Stimulated activated naive CD8-positive, alpha-beta T cell treated with anti-CD3 and anti-CD28 coated beads, Interleukin-15, Interleukin-2, amounts not matched to agents 100 ng/mL and 50 ng/mL, for 24 hours (primary cell): Measurements from ENCODE around the gene KNDC1.

ENCODE experiments used
- H3K27ac Mint-ChIP-seq: one replicate; pipeline ENCODE4 v1.8.0; 2021; ENCODE audit warnings: mild to moderate bottlenecking, mixed read lengths
- H3K27me3 Mint-ChIP-seq: one replicate; pipeline ENCODE4 v1.8.0; 2021; ENCODE audit warnings: mixed read lengths
- H3K36me3 Mint-ChIP-seq: one replicate; pipeline ENCODE4 v1.8.0; 2021; ENCODE audit warnings: low read depth, mixed read lengths
- H3K4me1 Mint-ChIP-seq: one replicate; pipeline ENCODE4 v1.8.0; 2021; ENCODE audit warnings: low read depth, mixed read lengths
- H3K4me3 Mint-ChIP-seq: one replicate; pipeline ENCODE4 v1.8.0; 2021; ENCODE audit warnings: mild to moderate bottlenecking, mixed read lengths
- H3K9me3 Mint-ChIP-seq: one replicate; pipeline ENCODE4 v1.8.0; 2021; ENCODE audit warnings: mixed read lengths

Gene KNDC1

DNA sequence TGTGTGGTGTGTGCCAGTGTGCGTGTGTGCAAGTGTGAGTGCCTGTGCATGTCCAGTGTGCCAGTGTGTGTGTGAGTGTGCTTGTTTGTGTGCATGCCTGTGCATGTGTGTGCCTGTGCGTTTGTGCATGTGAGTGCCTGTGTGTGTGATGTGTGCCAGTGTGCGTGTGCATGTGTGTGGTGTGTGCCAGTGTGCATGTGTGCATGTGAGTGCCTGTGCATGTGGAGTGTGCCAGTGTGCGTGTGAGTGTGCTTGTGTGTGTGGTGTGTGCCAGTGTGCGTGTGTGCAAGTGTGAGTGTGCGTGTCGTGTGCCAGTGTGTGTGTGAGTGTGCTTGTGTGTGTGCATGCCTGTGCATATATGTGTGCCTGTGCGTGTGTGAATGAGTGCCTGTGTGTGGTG is 38.5 kb upstream of the KNDC1 start:
- H3K27ac Mint-ChIP-seq: no peak overlapping the region
- no peaks in the 10 kb centered on the region for H3K9me3 Mint-ChIP-seq
- peaks cover 15% of the 10 kb centered on the region for H3K27me3 Mint-ChIP-seq
- H3K4me1 Mint-ChIP-seq: peaks cover 4% of the 10 kb centered on the region
- no peak overlapping the region for H3K4me3 Mint-ChIP-seq
- no peaks in the 10 kb centered on the region for H3K36me3 Mint-ChIP-seq

DNA sequence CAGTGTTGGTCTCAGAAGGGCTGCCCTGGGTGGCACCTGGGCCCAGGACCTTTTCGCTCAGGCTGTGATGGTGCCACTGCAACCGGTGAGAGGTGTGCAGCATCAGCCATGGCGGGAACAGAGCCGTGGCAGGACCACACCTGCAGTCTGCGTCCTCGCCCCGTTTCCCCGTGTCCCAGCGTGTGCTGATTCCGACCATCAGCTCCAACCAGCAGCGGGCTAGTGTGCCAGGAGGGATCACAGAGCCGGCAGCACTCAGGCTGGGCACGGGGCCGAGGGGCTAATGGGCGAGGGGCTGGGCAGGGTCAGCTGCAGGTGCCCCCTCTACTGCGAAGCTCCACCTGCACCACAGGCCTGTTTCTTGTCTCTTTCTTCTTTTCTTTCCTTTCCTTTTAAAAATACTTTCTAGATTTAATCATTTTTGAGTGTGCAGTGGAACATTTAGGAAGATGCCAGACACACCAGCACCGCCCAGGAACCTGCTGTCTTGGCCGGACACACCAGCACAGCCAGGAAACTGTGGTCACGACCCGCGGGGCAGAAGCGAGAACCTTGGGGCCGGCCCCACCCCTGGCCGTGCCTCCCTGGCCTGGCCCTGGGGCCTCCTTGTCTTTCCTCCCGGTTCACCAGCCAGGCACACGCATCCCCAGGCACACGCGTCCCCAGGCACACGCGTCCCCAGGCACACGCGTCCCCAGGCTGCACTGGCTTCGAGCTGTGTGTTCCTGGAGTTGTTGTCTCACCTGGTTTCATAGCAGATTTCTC is 37.7 kb upstream of the KNDC1 start:
- Mint-ChIP-seq H3K4me3 (no peak overlapping the region), H3K27ac (no peak overlapping the region), H3K4me1 (peaks cover 4% of the 10 kb centered on the region), H3K9me3 (no peaks in the 10 kb centered on the region), H3K27me3 (peaks cover 15% of the 10 kb centered on the region), H3K36me3 (no peaks in the 10 kb centered on the region)

- Mint-ChIP-seq H3K9me3 (no peaks in the 10 kb centered on the region), H3K4me3 (no peak overlapping the region), H3K27me3 (peaks cover 15% of the 10 kb centered on the region), H3K36me3 (no peaks in the 10 kb centered on the region), H3K4me1 (peaks cover 4% of the 10 kb centered on the region), H3K27ac (no peak overlapping the region)
Observed at GRCh38 chr10:133123050-133123745, 36.8 kb upstream of the KNDC1 start.

DNA sequence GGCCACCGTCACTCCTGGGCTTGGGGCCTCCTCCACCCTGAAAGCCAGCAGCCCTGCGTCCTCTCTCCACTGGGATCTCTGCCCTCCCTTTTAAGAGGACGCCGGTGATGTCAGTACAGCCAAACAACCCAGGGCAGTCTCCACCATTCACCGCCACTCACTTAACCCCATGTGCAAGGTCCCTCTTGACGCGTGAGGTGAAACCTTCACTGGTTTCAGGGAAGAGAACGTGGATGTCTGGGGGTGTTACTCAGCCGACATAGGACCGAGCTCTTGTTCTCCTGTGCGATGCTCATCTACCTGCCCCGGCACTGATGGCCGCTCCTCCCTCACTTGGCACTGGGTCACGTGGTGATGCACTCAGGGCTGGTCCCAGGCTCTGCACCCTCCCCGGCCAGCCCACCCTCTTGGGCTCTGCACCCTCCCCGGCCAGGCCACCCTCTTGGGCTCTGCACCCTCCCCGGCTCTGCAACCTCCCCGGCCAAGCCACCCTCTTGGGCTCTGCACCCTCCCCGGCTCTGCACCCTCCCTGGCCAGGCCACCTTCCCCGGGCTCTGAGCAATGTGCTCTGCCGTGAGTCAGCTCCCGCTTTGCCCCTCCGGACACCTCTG is 36.2 kb upstream of the KNDC1 start:
- Mint-ChIP-seq H3K27ac (no peak overlapping the region), H3K27me3 (peaks cover 15% of the 10 kb centered on the region), H3K4me1 (peaks cover 4% of the 10 kb centered on the region), H3K4me3 (no peak overlapping the region), H3K36me3 (no peaks in the 10 kb centered on the region), H3K9me3 (no peaks in the 10 kb centered on the region)

GRCh38 chr10:133124357-133125211 is 35.4 kb upstream of the KNDC1 start:
- no peak overlapping the region for H3K27ac Mint-ChIP-seq
- H3K27me3 Mint-ChIP-seq: peaks cover 15% of the 10 kb centered on the region
- H3K4me1 Mint-ChIP-seq: peaks cover 4% of the 10 kb centered on the region
- no peaks in the 10 kb centered on the region for H3K36me3 Mint-ChIP-seq
- H3K4me3 Mint-ChIP-seq: no peak overlapping the region
- no peaks in the 10 kb centered on the region for H3K9me3 Mint-ChIP-seq

DNA sequence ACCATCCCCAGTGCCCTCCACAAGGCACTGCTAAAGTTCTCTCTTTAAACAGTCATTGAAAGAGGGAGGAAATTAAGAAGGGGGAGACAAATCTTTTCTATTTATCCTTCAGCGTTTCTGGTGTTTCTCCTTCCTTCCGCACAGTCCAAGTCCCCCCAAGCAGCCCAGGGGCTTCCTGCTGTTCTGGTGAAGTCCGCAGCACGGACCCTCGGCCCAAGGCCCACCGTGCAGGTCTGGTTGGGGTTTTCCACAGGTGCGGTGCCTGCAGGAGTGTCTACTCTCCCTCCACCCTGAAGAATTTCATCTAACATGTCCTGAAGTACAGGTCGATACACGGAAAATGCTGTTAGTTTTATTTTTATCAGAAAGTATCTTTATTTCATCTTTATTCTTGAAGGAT is 34.1 kb upstream of the KNDC1 start:
- Mint-ChIP-seq H3K27me3 (peaks cover 15% of the 10 kb centered on the region), H3K9me3 (no peaks in the 10 kb centered on the region), H3K27ac (no peak overlapping the region), H3K4me1 (peaks cover 4% of the 10 kb centered on the region), H3K4me3 (no peak overlapping the region), H3K36me3 (no peaks in the 10 kb centered on the region)

GRCh38 chr10:133126431-133127290 is 33.4 kb upstream of the KNDC1 start:
- Mint-ChIP-seq H3K36me3 (no peaks in the 10 kb centered on the region), H3K27ac (no peak overlapping the region), H3K4me1 (peaks cover 4% of the 10 kb centered on the region), H3K4me3 (no peak overlapping the region), H3K27me3 (peaks cover 15% of the 10 kb centered on the region), H3K9me3 (no peaks in the 10 kb centered on the region)

GRCh38 chr10:133127291-133128125 is 32.5 kb upstream of the KNDC1 start:
- Mint-ChIP-seq H3K4me1 (peaks cover 4% of the 10 kb centered on the region), H3K9me3 (no peaks in the 10 kb centered on the region), H3K27me3 (peaks cover 15% of the 10 kb centered on the region), H3K4me3 (no peak overlapping the region), H3K27ac (no peak overlapping the region), H3K36me3 (no peaks in the 10 kb centered on the region)

DNA sequence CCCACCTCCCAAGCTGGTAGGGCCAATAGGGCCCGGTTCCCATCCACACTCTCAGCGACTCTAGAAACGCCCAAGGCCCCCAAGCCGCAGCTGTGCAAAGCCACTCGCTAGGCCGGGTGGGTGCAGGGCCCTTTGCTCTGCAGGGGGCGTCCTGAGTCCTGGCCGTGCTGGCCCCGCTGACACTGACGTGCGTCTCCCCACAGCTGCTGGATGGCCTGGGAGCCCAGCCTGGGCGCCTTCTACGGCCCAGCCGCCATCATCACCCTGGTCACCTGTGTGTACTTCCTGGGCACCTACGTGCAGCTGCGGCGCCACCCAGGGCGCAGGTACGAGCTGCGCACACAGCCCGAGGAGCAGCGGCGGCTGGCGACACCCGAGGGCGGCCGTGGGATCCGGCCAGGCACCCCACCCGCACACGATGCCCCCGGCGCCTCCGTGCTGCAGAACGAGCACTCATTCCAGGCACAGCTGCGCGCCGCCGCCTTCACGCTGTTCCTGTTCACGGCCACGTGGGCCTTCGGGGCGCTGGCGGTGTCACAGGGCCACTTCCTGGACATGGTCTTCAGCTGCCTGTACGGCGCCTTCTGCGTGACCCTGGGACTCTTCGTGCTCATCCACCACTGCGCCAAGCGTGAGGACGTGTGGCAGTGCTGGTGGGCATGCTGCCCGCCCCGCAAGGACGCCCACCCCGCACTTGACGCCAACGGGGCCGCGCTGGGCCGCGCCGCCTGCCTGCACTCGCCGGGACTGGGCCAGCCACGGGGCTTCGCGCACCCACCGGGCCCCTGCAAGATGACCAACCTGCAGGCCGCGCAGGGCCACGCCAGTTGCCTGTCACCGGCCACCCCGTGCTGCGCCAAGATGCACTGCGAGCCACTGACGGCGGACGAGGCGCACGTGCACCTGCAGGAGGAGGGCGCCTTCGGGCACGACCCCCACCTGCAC is 31.6 kb upstream of the KNDC1 start:
- Mint-ChIP-seq H3K4me1 (no peaks in the 10 kb centered on the region), H3K27me3 (peaks cover 9% of the 10 kb centered on the region), H3K36me3 (no peaks in the 10 kb centered on the region), H3K27ac (no peak overlapping the region), H3K9me3 (no peaks in the 10 kb centered on the region), H3K4me3 (no peak overlapping the region)

DNA sequence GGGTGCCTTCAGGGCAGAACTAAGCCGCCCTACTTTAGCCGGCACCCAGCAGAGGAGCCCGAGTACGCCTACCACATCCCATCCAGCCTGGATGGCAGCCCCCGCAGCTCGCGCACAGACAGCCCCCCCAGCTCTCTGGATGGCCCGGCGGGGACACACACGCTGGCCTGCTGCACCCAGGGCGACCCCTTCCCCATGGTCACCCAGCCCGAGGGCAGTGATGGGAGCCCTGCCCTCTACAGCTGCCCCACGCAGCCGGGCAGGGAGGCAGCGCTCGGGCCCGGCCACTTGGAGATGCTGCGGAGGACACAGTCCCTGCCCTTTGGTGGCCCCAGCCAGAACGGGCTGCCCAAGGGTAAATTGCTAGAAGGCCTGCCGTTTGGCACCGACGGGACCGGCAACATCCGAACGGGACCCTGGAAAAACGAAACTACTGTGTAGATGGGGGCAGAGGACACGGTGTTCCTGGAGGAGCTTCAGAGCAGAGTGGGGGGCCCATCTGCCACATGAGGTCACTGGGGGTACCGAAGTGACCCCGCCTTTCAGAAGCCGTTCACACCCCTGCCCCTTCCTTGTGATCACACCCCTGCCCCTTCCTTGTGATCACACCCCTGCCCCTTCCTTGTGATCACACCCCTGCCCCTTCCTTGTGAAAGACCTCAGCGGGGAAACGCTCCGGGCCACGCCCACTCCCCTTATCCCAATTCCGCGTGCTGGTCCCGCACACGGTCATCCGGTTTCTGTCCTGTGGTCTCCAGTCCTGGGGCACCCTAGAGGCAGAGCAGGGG is 30.8 kb upstream of the KNDC1 start:
- Mint-ChIP-seq H3K36me3 (no peaks in the 10 kb centered on the region), H3K27me3 (peaks cover 5% of the 10 kb centered on the region), H3K27ac (no peak overlapping the region), H3K9me3 (no peaks in the 10 kb centered on the region), H3K4me3 (no peak overlapping the region), H3K4me1 (no peaks in the 10 kb centered on the region)

GRCh38 chr10:133129859-133130495 is 30.0 kb upstream of the KNDC1 start:
- H3K4me3 Mint-ChIP-seq: no peak overlapping the region
- no peak overlapping the region for H3K27ac Mint-ChIP-seq
- H3K27me3 Mint-ChIP-seq: peaks cover 3% of the 10 kb centered on the region
- no peaks in the 10 kb centered on the region for H3K36me3 Mint-ChIP-seq
- no peaks in the 10 kb centered on the region for H3K9me3 Mint-ChIP-seq
- H3K4me1 Mint-ChIP-seq: no peaks in the 10 kb centered on the region

DNA sequence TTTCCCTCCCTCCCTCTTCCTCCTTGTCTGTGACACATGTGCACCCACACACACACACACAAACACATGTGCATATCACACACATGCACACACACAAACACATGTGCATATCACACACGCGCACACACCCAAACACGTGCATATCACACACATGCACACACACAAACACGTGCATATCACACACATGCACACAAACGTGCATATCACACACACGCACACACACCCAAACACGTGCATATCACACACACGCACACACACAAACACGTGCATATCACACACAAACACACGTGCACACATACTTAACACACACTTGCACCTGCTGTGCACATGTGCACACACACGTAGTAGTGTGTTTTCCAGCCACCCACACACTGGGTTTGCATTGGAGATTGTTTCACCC is 29.4 kb upstream of the KNDC1 start:
- no peaks in the 10 kb centered on the region for H3K9me3 Mint-ChIP-seq
- H3K36me3 Mint-ChIP-seq: no peaks in the 10 kb centered on the region
- H3K27me3 Mint-ChIP-seq: no peaks in the 10 kb centered on the region
- no peak overlapping the region for H3K4me3 Mint-ChIP-seq
- no peak overlapping the region for H3K27ac Mint-ChIP-seq
- H3K4me1 Mint-ChIP-seq: no peaks in the 10 kb centered on the region
